GM12872 (cell line): ENCODE data around the gene ATG16L2.

Experiments
- TF ChIP-seq, protein P1 (sequence below): IDR thresholded peaks from 3 replicates; pipeline ENCODE4 v1.5.1; 2011; ENCODE audit warnings: low read depth, mild to moderate bottlenecking, low read length, moderate library complexity; ENCODE audit not compliant: insufficient read depth

ATG16L2 gene

DNA sequence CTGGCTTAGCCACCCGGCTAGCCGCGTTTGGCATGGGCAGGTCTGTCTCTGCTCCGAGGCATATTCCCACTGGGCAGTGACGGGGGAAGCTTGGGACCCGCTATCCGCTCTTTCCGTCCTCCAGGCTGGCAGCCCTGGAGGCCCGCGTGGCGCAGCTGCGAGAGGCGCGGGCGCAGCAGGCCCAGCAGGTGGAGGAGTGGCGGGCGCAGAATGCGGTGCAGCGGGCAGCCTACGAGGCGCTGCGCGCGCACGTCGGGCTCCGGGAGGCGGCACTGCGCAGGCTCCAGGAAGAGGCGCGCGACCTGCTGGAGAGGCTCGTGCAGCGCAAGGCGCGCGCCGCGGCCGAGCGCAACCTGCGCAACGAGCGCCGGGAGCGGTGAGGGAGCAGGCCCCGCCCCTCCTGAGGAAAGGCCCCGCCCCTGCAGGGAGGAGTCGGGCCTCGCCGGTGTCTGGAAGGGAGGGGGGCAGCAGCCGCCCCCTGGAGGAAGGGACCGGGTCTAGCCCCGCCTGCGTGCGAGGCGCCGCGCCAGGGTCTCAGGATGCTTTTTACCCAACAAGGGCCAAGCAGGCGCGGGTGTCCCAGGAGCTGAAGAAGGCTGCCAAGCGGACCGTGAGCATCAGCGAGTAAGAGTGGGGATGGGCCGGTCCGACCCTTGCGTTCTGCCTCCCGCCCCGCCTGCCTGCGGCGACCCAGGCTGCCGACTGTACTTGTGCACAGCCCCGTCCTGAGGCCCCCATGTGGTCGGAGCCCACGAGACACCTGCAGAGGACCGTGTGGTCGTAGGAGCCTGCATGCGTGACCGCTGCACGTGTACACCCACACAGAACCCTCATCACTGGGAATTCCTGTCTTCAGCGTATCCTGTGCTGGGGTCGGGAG is 7.9 kb downstream of the ATG16L2 start:
- TF ChIP-seq, protein P1, sequence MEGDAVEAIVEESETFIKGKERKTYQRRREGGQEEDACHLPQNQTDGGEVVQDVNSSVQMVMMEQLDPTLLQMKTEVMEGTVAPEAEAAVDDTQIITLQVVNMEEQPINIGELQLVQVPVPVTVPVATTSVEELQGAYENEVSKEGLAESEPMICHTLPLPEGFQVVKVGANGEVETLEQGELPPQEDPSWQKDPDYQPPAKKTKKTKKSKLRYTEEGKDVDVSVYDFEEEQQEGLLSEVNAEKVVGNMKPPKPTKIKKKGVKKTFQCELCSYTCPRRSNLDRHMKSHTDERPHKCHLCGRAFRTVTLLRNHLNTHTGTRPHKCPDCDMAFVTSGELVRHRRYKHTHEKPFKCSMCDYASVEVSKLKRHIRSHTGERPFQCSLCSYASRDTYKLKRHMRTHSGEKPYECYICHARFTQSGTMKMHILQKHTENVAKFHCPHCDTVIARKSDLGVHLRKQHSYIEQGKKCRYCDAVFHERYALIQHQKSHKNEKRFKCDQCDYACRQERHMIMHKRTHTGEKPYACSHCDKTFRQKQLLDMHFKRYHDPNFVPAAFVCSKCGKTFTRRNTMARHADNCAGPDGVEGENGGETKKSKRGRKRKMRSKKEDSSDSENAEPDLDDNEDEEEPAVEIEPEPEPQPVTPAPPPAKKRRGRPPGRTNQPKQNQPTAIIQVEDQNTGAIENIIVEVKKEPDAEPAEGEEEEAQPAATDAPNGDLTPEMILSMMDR, result no peak; the same call in 2 of the 3 replicates

DNA sequence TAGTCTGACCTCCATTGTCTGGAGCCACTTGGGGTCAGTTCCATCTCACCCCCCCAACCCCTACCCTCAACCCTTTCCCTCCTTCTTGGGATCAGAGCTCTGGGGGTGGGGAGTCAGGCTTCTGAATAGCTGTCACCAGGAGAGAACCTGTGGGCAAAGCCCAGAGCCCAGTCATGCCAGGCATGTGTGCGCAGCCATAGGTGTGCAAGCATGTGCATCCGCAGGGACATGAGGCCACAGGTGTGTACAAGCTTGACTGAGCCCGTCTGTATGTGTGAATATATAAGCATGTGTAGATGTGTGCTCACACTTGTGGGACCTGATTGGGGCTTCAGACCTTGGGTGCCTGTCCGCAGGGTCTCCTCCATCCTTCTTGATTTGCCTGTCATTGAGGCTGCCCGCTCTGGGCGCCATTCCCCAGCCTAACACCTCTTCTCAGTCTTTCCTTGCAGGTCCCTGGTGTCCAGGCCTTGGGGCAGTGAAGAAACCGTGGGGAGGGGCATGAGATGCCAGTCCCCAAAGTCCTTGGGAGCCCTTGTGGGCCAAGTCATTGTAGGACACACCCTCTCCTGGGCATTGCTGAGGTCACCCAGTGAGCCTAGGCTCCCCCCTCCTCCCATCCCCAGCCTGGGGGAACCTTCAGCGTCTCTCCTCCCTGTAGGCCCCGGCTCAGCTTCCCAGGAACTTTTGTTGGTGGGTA is 9.0 kb downstream of the ATG16L2 start:
- TF ChIP-seq, protein P1, result no peak

DNA sequence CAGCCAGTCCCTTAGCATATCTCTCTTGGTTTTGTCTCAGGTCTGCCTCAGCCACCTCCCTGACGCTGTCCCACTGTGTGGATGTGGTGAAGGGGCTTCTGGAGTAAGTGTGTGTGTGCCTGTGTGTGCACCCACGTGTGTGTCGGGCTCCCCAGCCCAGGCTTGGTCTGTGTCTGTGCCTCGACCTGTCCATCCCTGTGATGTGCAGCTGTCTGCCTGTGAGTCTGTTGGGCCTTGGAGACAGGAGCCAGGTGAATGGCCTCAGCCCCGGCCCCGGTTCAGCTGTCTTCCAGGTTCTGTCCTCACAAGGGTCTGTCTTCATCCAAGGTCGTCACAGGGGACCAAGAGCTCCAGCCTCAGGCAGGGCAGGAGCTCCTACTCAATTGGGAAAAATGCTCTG is 9.8 kb downstream of the ATG16L2 start:
- TF ChIP-seq, protein P1, result no peak

DNA sequence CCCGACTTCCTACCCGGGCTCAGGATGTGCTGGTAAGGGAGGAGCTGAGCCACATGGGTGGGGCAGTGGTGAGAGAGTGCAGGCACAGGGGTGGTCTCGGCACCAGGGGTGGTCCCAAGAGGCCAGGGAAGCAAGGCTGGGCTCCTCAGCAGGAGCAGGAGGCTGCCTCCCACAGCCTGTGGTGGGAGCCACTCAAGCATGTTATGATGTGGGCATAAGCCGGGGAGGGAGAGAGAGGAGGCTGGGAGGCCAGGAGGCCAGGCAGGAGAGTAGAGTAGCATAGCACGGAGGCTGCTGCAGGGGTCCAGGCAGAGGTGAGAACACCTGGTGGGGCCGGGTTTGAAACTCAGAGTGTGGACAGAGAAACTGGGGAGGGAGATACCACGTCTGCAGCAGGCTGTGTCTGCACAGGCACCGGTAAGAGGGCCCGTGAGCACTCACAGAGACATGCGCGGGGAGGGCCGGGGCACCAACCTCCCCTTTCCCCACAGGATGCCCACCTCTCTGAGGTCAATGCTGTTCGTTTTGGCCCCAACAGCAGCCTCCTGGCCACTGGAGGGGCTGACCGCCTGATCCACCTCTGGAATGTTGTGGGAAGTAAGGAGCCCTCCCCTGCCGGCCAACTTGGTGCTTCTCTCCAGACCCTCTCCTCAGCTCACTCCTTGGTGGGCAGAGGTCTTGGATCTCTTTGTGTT is 10.7 kb downstream of the ATG16L2 start:
- TF ChIP-seq, protein P1, result no peak

DNA sequence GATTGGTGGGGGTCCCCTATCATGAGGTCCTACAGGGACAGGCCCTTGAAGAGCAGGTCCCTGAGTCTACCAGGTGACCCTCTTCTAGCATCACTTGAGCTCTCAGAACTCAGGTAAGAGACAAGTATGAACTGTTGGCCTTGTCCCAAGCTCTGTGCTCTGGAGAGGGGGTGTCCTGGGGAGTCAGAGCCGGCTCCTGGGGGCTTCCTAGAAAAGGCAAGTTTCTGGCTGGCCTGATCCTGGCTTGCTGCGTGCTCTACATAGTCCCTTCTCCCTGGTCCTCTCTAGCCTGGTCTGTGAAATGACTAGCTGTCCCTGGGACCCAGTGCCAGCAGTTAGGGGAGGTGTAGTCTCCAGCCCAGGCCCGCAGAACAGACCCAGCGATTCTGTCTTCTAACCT is 11.4 kb downstream of the ATG16L2 start:
- TF ChIP-seq, protein P1, result no peak

DNA sequence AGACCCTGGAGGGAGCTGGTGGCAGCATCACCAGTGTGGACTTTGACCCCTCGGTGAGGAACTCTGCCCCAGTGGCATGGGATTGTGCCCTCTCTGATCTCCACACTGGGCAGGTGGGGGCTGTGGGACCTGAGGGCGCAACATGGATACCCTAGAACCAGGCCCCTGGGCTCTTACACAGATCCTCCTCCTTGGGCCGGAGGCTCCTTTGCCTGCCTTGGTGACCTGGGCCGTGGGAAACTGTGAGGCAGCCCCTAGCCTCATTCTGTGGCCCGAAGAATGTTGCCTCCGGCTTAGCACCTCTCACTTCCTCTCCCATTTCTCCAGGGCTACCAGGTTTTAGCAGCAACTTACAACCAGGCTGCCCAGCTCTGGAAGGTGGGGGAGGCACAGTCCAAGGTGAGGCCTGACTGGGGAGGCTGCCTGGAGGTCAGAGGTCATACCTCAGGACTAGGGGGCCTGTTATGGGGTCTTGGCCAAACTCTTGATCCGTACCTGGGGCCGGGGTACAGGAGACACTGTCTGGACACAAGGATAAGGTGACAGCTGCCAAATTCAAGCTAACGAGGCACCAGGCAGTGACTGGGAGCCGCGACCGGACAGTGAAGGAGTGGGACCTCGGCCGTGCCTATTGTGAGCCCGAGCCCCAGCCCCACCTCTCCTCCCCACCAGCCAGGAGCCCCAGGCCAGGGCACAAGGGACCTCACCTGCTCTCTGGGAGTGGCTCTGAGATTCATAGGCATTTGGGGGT is 12.2 kb downstream of the ATG16L2 start:
- TF ChIP-seq, protein P1, result no peak

DNA sequence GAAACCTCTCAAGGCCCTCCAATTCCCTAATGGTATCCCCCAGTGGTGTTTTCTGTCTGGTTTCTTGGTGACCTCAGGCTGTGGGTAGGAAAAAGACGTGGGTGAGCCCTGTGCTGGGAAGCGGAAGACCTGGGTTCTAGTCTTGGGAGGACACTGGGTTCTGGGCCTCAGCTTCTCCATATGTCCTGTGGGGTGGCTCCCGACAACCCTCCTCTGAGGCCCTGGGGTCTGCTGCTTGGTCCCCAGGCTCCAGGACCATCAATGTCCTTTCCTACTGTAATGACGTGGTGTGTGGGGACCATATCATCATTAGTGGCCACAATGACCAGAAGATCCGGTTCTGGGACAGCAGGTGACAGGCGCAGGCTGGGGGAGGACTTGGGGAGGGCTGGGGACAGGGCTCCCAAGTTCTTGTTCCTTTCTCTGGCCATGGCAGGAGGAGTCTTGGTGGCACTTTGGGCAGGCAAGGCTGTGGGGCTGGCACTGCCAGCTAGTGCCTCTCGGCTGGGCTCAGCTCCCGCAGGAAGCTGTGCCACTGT is 12.8 kb downstream of the ATG16L2 start:
- TF ChIP-seq, protein P1, result no peak
